Measurements from ENCODE around the gene ADCY2.
A peak's percentile ranks its signal among the peaks of the same experiment; 100 is the strongest.

Gene ADCY2

GRCh38 chr5:7872517-7873130 lies 476.7 kb downstream of the ADCY2 start:
- DNase-seq: no peak
- TF ChIP-seq GATA1 (IDR thresholded peaks at IDR 0.05; ENCODE audit: low read depth, low read length) (no peak), POLR2A (IDR thresholded peaks at IDR 0.05; ENCODE audit: low read length) (no peak)

- TF ChIP-seq POLR2A (IDR thresholded peaks at IDR 0.05; ENCODE audit: low read length) (no peak), GATA1 (IDR thresholded peaks at IDR 0.05; ENCODE audit: low read depth, low read length) (no peak)
- DNase-seq: no peak
Observed at GRCh38 chr5:7873216-7873615, 477.3 kb downstream of the ADCY2 start.

GRCh38 chr5:7874639-7875038 lies 478.7 kb downstream of the ADCY2 start:
- no peak for TF ChIP-seq GATA1 (IDR thresholded peaks at IDR 0.05; ENCODE audit: low read depth, low read length)
- TF ChIP-seq POLR2A (IDR thresholded peaks at IDR 0.05; ENCODE audit: low read length): no peak
- DNase-seq: no peak

GRCh38 chr5:7875151-7875550 lies 479.2 kb downstream of the ADCY2 start:
- DNase-seq: no peak
- TF ChIP-seq POLR2A (IDR thresholded peaks at IDR 0.05; ENCODE audit: low read length): no peak
- TF ChIP-seq GATA1 (IDR thresholded peaks at IDR 0.05; ENCODE audit: low read depth, low read length): no peak

- no peak for TF ChIP-seq GATA1 (IDR thresholded peaks at IDR 0.05; ENCODE audit: low read depth, low read length)
- peak in 1 of 2 experiments; percentile 5 for DNase-seq
Observed at GRCh38 chr5:7876867-7877266, 480.9 kb downstream of the ADCY2 start.

- TF ChIP-seq GATA1 (IDR thresholded peaks at IDR 0.05; ENCODE audit: low read depth, low read length) (no peak), POLR2A (IDR thresholded peaks at IDR 0.05; ENCODE audit: low read length) (no peak)
- DNase-seq: no peak
Observed at GRCh38 chr5:7877851-7878250, 481.9 kb downstream of the ADCY2 start.

GRCh38 chr5:7878381-7878873 lies 482.5 kb downstream of the ADCY2 start:
- no peak for TF ChIP-seq POLR2A (IDR thresholded peaks at IDR 0.05; ENCODE audit: low read length)
- no peak for TF ChIP-seq GATA1 (IDR thresholded peaks at IDR 0.05; ENCODE audit: low read depth, low read length)
- no peak for DNase-seq
